MV-4-11 (cell line): ENCODE measurements around the gene UACA.

ENCODE experiments used
- DNase-seq: peaks from one replicate; lab custom pipeline; 2025; lab: John Stamatoyannopoulos, UW

UACA gene

GRCh38 chr15:70707686-70708300 lies 55.6 kb downstream of the UACA start:
- DNase-seq, result no peak

DNA sequence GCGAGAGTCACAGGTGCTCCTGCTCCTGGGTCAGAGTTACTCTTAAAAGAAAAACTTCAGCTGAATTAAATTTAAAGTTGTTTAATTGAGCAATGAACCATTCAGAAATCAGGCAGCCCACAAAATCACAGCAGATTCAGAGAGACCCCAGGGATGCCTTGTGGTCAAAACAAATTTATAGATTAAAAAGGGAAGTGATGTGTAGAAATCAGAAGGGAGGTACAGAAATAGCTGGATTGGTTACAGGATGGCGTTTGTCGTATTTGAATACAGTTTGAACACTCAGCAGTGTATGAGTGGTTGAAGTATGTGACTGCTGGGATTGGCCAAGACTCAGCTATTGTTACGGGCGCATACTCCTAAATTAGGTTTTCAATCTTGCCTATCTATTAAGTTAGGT lies 58.6 kb downstream of the UACA start:
- peak; percentile 52 for DNase-seq

DNA sequence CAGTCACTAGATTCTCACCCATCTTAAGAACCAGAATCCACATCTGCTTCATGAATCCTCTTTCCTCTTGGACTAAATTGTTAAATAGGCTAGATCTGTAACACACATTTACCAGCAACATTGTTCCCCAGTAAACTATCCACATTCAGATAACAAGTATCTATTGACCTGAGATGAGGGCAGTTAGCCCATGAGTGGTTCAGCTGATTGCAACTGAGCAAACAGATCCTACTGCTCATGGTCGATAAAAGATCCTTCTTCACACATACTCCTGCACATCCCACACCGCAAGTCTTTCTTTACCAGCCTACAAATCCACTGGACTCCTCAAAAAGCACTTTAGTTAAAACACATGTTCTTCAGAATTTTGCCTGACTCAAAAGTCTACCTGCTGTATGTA lies 59.2 kb downstream of the UACA start:
- no peak for DNase-seq

GRCh38 chr15:70703096-70703878 lies 60.1 kb downstream of the UACA start:
- DNase-seq, result no peak

GRCh38 chr15:70702584-70702983 lies 60.8 kb downstream of the UACA start:
- DNase-seq, result no peak

DNA sequence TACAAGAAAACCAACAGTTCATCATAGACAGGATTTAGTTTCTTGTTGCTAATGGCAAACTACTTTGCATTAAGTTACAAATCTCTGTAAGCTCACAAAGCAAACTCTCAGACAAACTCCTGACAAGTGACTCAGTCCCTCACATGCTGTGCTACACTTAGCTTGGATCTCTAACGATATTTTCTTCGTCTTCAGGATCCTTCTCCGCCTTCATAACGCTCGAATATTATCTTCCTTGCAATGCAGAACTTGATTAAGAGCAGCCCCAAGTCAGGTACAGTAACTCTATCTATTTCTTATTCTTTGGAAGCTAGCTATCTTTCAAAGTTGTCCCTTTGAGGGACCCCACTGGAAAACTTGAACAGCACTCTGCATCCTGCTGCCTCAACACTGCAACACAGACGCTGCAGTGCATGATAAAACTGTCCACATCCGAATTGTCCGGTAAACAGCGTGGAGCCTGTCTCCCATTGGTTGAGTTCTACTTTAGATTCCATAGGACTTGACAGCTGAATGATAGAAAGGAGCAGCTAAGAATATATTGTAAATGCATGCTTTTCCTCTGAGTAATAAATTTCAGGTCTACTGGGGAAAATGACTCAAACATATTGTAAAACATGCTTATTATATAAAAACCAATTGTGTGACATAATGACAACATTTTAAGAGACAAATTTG lies 61.3 kb downstream of the UACA start:
- DNase-seq, result no peak

GRCh38 chr15:70701171-70701570 lies 62.2 kb downstream of the UACA start:
- DNase-seq, result no peak

DNA sequence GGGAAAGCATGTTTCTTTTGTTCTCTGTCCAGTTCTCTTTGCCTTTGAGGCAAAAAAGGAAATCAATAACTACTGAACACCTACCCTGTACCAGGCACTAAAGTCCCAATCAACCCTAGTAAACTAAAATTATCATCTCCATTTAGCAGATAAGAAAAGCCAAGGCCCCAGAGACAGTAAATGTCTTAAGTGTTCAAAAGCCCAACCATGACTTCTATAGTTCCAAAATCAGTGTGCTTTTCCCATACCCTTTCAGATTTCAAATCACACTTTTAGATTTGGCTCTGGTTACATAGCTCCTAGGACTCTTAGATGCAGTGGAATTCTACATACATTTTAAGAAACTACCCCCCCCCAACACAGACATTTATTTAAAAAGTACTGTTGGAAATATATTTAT lies 63.5 kb downstream of the UACA start:
- no peak for DNase-seq

- no peak for DNase-seq
Observed at GRCh38 chr15:70698836-70699390, 64.4 kb downstream of the UACA start.

DNA sequence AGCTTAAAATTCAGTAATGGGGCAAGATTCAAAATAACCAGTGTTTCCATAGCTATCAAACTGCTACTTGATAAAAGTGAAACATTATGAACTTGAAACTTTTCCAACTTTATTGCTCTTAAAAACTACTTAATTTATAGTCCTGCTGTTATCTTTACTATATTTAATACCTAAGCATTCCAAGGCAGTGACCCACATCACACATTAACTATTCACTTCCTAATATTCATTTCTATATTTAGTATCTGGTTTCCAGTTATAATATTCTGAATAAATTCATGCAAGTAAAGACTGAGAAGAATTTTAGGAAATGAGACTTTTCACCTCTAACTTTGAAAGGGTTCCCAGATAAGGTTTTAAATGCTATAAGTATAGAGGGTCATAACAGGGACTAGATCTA lies 64.9 kb downstream of the UACA start:
- no peak for DNase-seq

GRCh38 chr15:70690491-70691276 lies 72.7 kb downstream of the UACA start:
- DNase-seq, result no peak

DNA sequence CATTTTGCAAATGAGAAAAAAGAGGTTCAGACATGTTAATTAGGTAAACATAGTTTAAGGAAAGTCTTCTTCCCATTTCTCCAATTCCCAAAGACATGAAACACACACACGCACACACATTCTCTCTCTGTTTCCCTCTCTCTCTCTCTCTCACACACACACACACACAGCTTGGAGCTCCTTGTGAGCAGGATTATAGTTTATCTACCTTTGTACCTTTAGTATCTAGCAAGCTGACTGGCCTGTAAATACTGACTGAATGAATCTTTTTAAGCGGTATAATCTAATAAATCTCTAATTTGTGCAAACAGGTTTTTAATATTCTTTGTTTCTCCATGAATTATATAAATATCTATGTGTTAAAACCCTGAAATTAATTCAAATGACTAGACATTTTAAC lies 73.3 kb downstream of the UACA start:
- no peak for DNase-seq

DNA sequence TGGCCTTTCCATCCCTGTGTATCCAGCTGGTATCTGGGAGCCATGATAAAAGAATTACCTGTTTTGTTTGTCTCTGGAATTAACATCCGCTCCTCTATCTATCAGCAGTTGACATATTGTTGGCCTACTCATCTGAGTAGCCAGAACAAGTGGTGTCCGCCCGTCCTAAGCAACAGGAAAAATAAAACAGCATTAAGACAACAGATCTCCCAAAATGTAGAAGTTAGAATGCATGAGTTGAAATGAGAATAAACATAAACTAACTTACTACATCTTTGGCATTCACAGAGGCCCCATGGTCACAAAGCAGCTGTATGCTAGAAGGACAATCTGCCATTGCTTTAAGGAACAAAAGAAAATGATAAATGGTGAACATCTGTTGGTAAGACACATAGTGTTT lies 75.9 kb downstream of the UACA start:
- no peak for DNase-seq

GRCh38 chr15:70680817-70681216 lies 82.5 kb downstream of the UACA start:
- no peak for DNase-seq

DNA sequence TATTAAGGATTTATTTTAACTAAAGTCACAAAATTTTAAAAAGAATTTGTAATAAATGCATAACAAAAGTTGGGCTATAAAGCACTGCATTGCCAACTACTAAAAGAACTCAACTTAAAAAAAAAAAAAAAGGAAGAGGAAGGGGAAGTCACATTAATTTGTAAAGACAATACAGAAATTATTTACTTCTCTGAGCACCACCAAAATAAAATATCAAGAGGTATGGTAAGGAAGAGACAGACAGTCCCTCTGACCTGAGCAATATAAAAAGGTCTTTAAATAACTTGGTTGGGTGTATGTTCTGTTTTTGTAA lies 83.5 kb downstream of the UACA start:
- DNase-seq, result no peak

GRCh38 chr15:70672081-70672480 lies 91.3 kb downstream of the UACA start:
- DNase-seq, result peak; percentile 95

- DNase-seq, result peak; percentile 2
Observed at GRCh38 chr15:70670680-70671079, 92.7 kb downstream of the UACA start.

GRCh38 chr15:70669966-70670658 lies 93.2 kb downstream of the UACA start:
- DNase-seq, result no peak

GRCh38 chr15:70669006-70669602 lies 94.3 kb downstream of the UACA start:
- DNase-seq, result no peak

DNA sequence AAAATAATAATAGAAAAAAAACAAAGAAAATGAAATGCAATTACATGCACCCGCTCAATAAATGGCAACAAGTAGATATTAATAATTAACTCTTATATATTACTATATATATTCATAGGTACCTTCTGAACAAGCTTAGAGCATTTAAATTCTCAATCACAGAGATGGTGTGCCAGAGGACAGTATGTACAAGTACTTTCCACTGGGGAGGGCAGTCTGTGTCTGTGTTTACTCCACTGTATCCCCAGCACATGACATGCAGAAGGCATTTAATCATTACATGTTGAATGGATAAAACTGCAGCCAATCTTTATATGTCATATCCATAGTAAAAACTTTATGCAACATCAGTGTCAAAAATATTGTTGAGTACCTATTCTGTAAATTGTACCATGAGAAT lies 97.8 kb downstream of the UACA start:
- DNase-seq, result no peak

- no peak for DNase-seq
Observed at GRCh38 chr15:70664494-70664893, 98.9 kb downstream of the UACA start.
